ENCODE data around the gene CDK9. TPM values are rescaled to one million over a fixed set of nuclear protein-coding genes. Genes with fewer than 3 reads are reported as not detected.
A peak's percentile ranks its signal among the peaks of the same experiment; 100 is the strongest.

CDK9 gene
- 10 to 100 TPM; 51.4 to 58.7 TPM for total RNA-seq

GRCh38 chr9:127785933-127786772 is at the start of gene CDK9:
Gene CDK9, plus strand, starts transcription at chr9:127786034. Its CDS starts 115 bp downstream, at chr9:127786149.
- DNase-seq (peak; percentile 92 to 93 (median 93)), ATAC-seq (peak; percentile 81)
- 0% methylated on average over 15 to 69 of the region's 75 CpGs for WGBS, 2 donors
- Histone ChIP-seq H3K27me3 (no peaks in the 10 kb centered on the region), H3K36me3 (replicated peaks in 1 of 2; ENCODE audit: insufficient read depth in 1 of 2, low read depth in 2 of 2) (peaks cover 15 to 19% of the 10 kb centered on the region in 2 donors), H3K27ac (peak within 1 kb of the TSS; percentile 89 to 97 (median 95)), H3K4me3 (peak within 1 kb of the TSS; percentile 77 to 84), H3K4me1 (peaks cover 54% of the 10 kb centered on the region), H3K9me3 (no peaks in the 10 kb centered on the region)
- intact Hi-C loops (cut with DNase I): no loop called here
- TF ChIP-seq POLR2A (IDR thresholded peaks at IDR 0.05) (peak; percentile 71 to 88 (median 76)), CTCF (IDR thresholded peaks at IDR 0.05) (no peak)

GRCh38 chr9:127738666-127739065 is 47.2 kb upstream of the CDK9 start:
- no peak for DNase-seq
- ATAC-seq: no peak
- Histone ChIP-seq H3K4me1 (peaks cover 23% of the 10 kb centered on the region), H3K27ac (no peak overlapping the region), H3K36me3 (replicated peaks in 1 of 2; ENCODE audit: insufficient read depth in 1 of 2, low read depth in 2 of 2) (no peaks in the 10 kb centered on the region), H3K27me3 (no peaks in the 10 kb centered on the region), H3K9me3 (no peaks in the 10 kb centered on the region), H3K4me3 (no peak overlapping the region)
- no peak for TF ChIP-seq POLR2A (IDR thresholded peaks at IDR 0.05)
- TF ChIP-seq CTCF (IDR thresholded peaks at IDR 0.05): no peak
- intact Hi-C loops (cut with DNase I): loop anchor here (5.0 to 10.0 kb wide), 2 partner anchors 136 to 194 kb away; partner anchors contain the start of genes AK1 and PIP5KL1
- 73 to 75% methylated on average over 2 to 12 of the region's 13 CpGs for WGBS, 2 donors

- intact Hi-C loops (cut with DNase I): loop anchor here (5.0 to 10.0 kb wide), 3 partner anchors 135 to 265 kb away; partner anchors contain the start of genes AK1 and PIP5KL1
- H3K36me3 ChIP-seq (replicated peaks in 1 of 2; ENCODE audit: insufficient read depth in 1 of 2, low read depth in 2 of 2): no peaks in the 10 kb centered on the region
- H3K27me3 ChIP-seq: no peaks in the 10 kb centered on the region
- whole genome bisulfite sequencing, 2 donors: 70 to 78% methylated on average over 9 to 19 of the region's 19 CpGs
- no peak overlapping the region for H3K27ac ChIP-seq
- H3K9me3 ChIP-seq: no peaks in the 10 kb centered on the region
- ATAC-seq (no peak), DNase-seq (no peak)
- H3K4me1 ChIP-seq: peaks cover 15% of the 10 kb centered on the region
- TF ChIP-seq POLR2A (IDR thresholded peaks at IDR 0.05) (no peak), CTCF (IDR thresholded peaks at IDR 0.05) (no peak)
- H3K4me3 ChIP-seq: no peak overlapping the region
Measured at GRCh38 chr9:127739614-127740330, 46.1 kb upstream of the CDK9 start.

GRCh38 chr9:127741831-127742434 is 43.9 kb upstream of the CDK9 start:
- no peaks in the 10 kb centered on the region for H3K36me3 ChIP-seq (replicated peaks in 1 of 2; ENCODE audit: insufficient read depth in 1 of 2, low read depth in 2 of 2)
- TF ChIP-seq POLR2A (IDR thresholded peaks at IDR 0.05) (no peak), CTCF (IDR thresholded peaks at IDR 0.05) (no peak)
- no peaks in the 10 kb centered on the region for H3K27me3 ChIP-seq
- H3K9me3 ChIP-seq: no peaks in the 10 kb centered on the region
- intact Hi-C loops (cut with DNase I): loop anchor here (10.0 kb wide), 1 partner anchor 263 kb away; no protein-coding TSS in a partner anchor
- 19 to 22% methylated on average over 29 to 38 of the region's 38 CpGs for WGBS, 2 donors
- peaks cover 15% of the 10 kb centered on the region for H3K4me1 ChIP-seq
- H3K27ac ChIP-seq: peak overlapping the region in 2 of 4 donors; percentile 24 to 58
- ATAC-seq (peak; percentile 83), DNase-seq (peak; percentile 74 to 90 (median 84))
- no peak overlapping the region for H3K4me3 ChIP-seq

Data from body of pancreas (tissue), 4 donors.